H1 (cell line): ENCODE measurements around the gene RRAS. TPM values are rescaled to one million over a fixed set of nuclear protein-coding genes. Genes with fewer than 3 reads are reported as not detected.

Experiments used
- CTCF ChIA-PET: fragments of 300-600 bp; sonication (Branson Sonifier 250); formaldehyde crosslinking; loops from one replicate; lab custom pipeline; 2021; ENCODE audit not compliant: partially characterized antibody; lab: Charles Lee
- POLR2A ChIA-PET: fragments of 300-600 bp; sonication (Branson Sonifier 250); formaldehyde crosslinking; loops from one replicate; lab custom pipeline; 2021; ENCODE audit warnings: inconsistent platforms; ENCODE audit not compliant: partially characterized antibody; lab: Charles Lee
- DNase-seq, 2 experiments: peaks; one replicate each; pipeline versions ENCODE4 v3.0.0 to v3.0.0-alpha.2; 2010 to 2022; ENCODE audit warnings: low spot score in 2 of 2, low read depth in 1 of 2, mixed read lengths in 1 of 2
- FAIRE-seq: peaks from 2 replicates; lab custom pipeline; 2011; peaks lifted over from hg19 to GRCh38; lab: Jason Lieb, UNC
- H2AFZ ChIP-seq: 2 replicates; pipeline ENCODE4 v1.8.1; 2012; ENCODE audit warnings: low read length, inconsistent platforms
- H2AK5ac ChIP-seq: 2 replicates; pipeline ENCODE4 v1.6.1; 2013; ENCODE audit warnings: low read depth, low read length
- H2BK120ac ChIP-seq: replicated peaks from 2 replicates; pipeline ENCODE3; 2013; ENCODE audit warnings: low read depth, low read length, inconsistent platforms
- H2BK12ac ChIP-seq: 2 replicates; pipeline ENCODE4 v1.6.1; 2013; ENCODE audit warnings: low read depth, low read length
- H2BK15ac ChIP-seq: 2 replicates; pipeline ENCODE4 v1.6.1; 2013; ENCODE audit warnings: low read length
- H2BK20ac ChIP-seq: 2 replicates; pipeline ENCODE4 v1.6.1; 2013; ENCODE audit warnings: low read length
- H2BK5ac ChIP-seq: 2 replicates; pipeline ENCODE4 v1.6.1; 2013; ENCODE audit warnings: low read depth, low read length
- H3K14ac ChIP-seq: 2 replicates; pipeline ENCODE4 v1.6.1; 2013; ENCODE audit warnings: inconsistent platforms; ENCODE audit not compliant: insufficient read length
- H3K18ac ChIP-seq: 2 replicates; pipeline ENCODE4 v1.6.1; 2013; ENCODE audit warnings: low read length; ENCODE audit errors: extremely low read depth
- H3K23ac ChIP-seq: 2 replicates; pipeline ENCODE4 v1.6.1; 2013; ENCODE audit warnings: inconsistent platforms; ENCODE audit not compliant: insufficient read length
- H3K23me2 ChIP-seq: 2 replicates; pipeline ENCODE4 v1.6.1; 2013; ENCODE audit warnings: low read depth, low read length
- H3K27ac ChIP-seq: 2 replicates; pipeline ENCODE4 v1.6.1; 2011; ENCODE audit warnings: low read depth, low read length, inconsistent platforms
- H3K27me3 ChIP-seq, 4 experiments: replicated peaks in 1 of 4; 1 replicate in 1 of 4; 2 replicates in 3 of 4; pipeline versions ENCODE4 v1.6.1 to v1.8.1; 2011 to 2013; ENCODE audit warnings: low read length in 3 of 4, mild to moderate bottlenecking in 3 of 4, inconsistent platforms in 2 of 4, mixed read lengths in 2 of 4, moderate library complexity in 1 of 4; ENCODE audit not compliant: control insufficient read depth in 3 of 4, insufficient read depth in 3 of 4; ENCODE audit errors: extremely low read depth in 1 of 4
- H3K36me3 ChIP-seq, 4 experiments: 2 replicates each; pipeline versions ENCODE4 v1.6.1 to v1.8.1; 2011 to 2013; ENCODE audit warnings: mild to moderate bottlenecking in 4 of 4, low read length in 3 of 4, moderate library complexity in 2 of 4, control low read depth in 1 of 4, inconsistent platforms in 1 of 4; ENCODE audit not compliant: insufficient read depth in 4 of 4, control insufficient read depth in 2 of 4
- H3K4ac ChIP-seq: replicated peaks from 2 replicates; pipeline ENCODE3; 2013; ENCODE audit warnings: low read length, low read depth, mixed read lengths, inconsistent platforms; ENCODE audit not compliant: insufficient read length
- H3K4me1 ChIP-seq, 4 experiments: replicated peaks in 1 of 4; 1 replicate in 1 of 4; 2 replicates in 3 of 4; pipeline versions ENCODE4 v1.6.1 to v1.8.1; 2011 to 2013; ENCODE audit warnings: low read length in 3 of 4, inconsistent platforms in 2 of 4, mixed read lengths in 1 of 4; ENCODE audit not compliant: insufficient read depth in 4 of 4, control insufficient read depth in 3 of 4
- H3K4me2 ChIP-seq, 2 experiments: 2 replicates each; pipeline versions ENCODE4 v1.6.1 to v1.8.1; 2011 to 2013; ENCODE audit warnings: low read depth in 2 of 2, low read length in 2 of 2, control low read depth in 1 of 2, inconsistent platforms in 1 of 2, mild to moderate bottlenecking in 1 of 2; ENCODE audit not compliant: insufficient read depth in 1 of 2
- H3K4me3 ChIP-seq, 4 experiments: fragments of 200-600, 300-600 bp in 1 of 4; sonication (generic), shearing (Covaris generic), sonication (Bioruptor Twin) in 1 of 4; 2 replicates each; pipeline versions ENCODE4 v1.5.1 to v1.8.1; 2011 to 2016; ENCODE audit warnings: low read length in 4 of 4, low read depth in 3 of 4, control low read depth in 2 of 4, inconsistent platforms in 2 of 4, mild to moderate bottlenecking in 2 of 4, mixed read lengths in 1 of 4, moderate library complexity in 1 of 4; ENCODE audit not compliant: insufficient read depth in 2 of 4; ENCODE audit errors: extremely low read depth in 1 of 4
- H3K56ac ChIP-seq: replicated peaks from 2 replicates; pipeline ENCODE3; 2013; ENCODE audit warnings: low read depth, mild to moderate bottlenecking, mixed read lengths, low read length, inconsistent platforms; ENCODE audit not compliant: insufficient read length
- H3K79me1 ChIP-seq: 2 replicates; pipeline ENCODE4 v1.6.1; 2013; ENCODE audit warnings: low read depth, low read length, control low read depth
- H3K79me2 ChIP-seq, 2 experiments: 2 replicates each; pipeline versions ENCODE4 v1.6.1 to v1.8.1; 2012 to 2013; ENCODE audit warnings: low read length in 2 of 2, mild to moderate bottlenecking in 2 of 2, inconsistent platforms in 1 of 2; ENCODE audit not compliant: insufficient read depth in 2 of 2, control insufficient read depth in 1 of 2
- H3K9ac ChIP-seq, 4 experiments: replicated peaks in 1 of 4; 1 replicate in 1 of 4; 2 replicates in 3 of 4; pipeline versions ENCODE4 v1.6.1 to v1.8.1; 2011 to 2013; ENCODE audit warnings: low read depth in 3 of 4, low read length in 3 of 4, control low read depth in 2 of 4, mild to moderate bottlenecking in 2 of 4, moderate library complexity in 2 of 4, inconsistent platforms in 1 of 4; ENCODE audit errors: extremely low read depth in 1 of 4
- H3K9me3 ChIP-seq, 2 experiments: 2 replicates each; pipeline versions ENCODE4 v1.6.1 to v1.8.1; 2012 to 2013; ENCODE audit warnings: mild to moderate bottlenecking in 2 of 2, moderate library complexity in 2 of 2, control low read depth in 1 of 2, inconsistent platforms in 1 of 2, low read depth in 1 of 2, low read length in 1 of 2, mixed read lengths in 1 of 2; ENCODE audit not compliant: insufficient read depth in 2 of 2
- H4K20me1 ChIP-seq, 2 experiments: replicated peaks in 1 of 2; 2 replicates each; pipeline versions ENCODE3 to v1.8.1; 2011 to 2013; ENCODE audit warnings: inconsistent platforms in 2 of 2, low read length in 2 of 2, mild to moderate bottlenecking in 1 of 2; ENCODE audit not compliant: insufficient read depth in 2 of 2, control insufficient read depth in 1 of 2
- H4K5ac ChIP-seq: 2 replicates; pipeline ENCODE4 v1.6.1; 2013; ENCODE audit warnings: low read length, low read depth, mixed read lengths, inconsistent platforms; ENCODE audit not compliant: insufficient read length
- H4K8ac ChIP-seq: 2 replicates; pipeline ENCODE4 v1.8.0; 2013; ENCODE audit warnings: mild to moderate bottlenecking, moderate library complexity, low read length, inconsistent platforms; ENCODE audit not compliant: insufficient read depth; ENCODE audit errors: extremely low read depth
- H4K91ac ChIP-seq: replicated peaks from 2 replicates; pipeline ENCODE3; 2013; ENCODE audit warnings: low read length, mixed read lengths, inconsistent platforms; ENCODE audit not compliant: insufficient read length
- ASH2L ChIP-seq: fragments of 200-600, 300-600 bp; sonication (generic); IDR thresholded peaks from one replicate; pipeline ENCODE4 v1.7.1; 2017; ENCODE audit warnings: low read length
- BCL11A ChIP-seq, 2 experiments: IDR thresholded peaks; one replicate each; pipeline ENCODE4 v1.6.1; 2011; ENCODE audit warnings: low read depth in 2 of 2, low read length in 2 of 2, mild to moderate bottlenecking in 2 of 2
- CBX8 ChIP-seq: fragments of 300-800, 300-1000 bp; sonication (generic); IDR thresholded peaks from 2 replicates; pipeline ENCODE4 v1.7.1; 2016; ENCODE audit warnings: low read depth, low read length, borderline replicate concordance
- E2F6 ChIP-seq: IDR thresholded peaks from 2 replicates; pipeline ENCODE4 v1.6.1; 2012; ENCODE audit warnings: inconsistent platforms
- EP300 ChIP-seq, 2 experiments: IDR thresholded peaks; 1 replicate in 1 of 2; 2 replicates in 1 of 2; pipeline ENCODE4 v1.6.1; 2011 to 2012; ENCODE audit warnings: low read depth in 2 of 2, low read length in 2 of 2, mild to moderate bottlenecking in 2 of 2, borderline replicate concordance in 1 of 2, inconsistent platforms in 1 of 2, moderate library complexity in 1 of 2
- EZH2 ChIP-seq: fragments of 200-600 bp; sonication (generic); IDR thresholded peaks from 2 replicates; pipeline ENCODE4 v1.7.1; 2012; ENCODE audit warnings: low read depth, mild to moderate bottlenecking, moderate library complexity, low read length, inconsistent platforms; ENCODE audit not compliant: severe bottlenecking
- MAX ChIP-seq: IDR thresholded peaks from 2 replicates; pipeline ENCODE4 v1.6.1; 2012; ENCODE audit warnings: inconsistent platforms
- RBBP5 ChIP-seq: IDR thresholded peaks from 2 replicates; pipeline ENCODE4 v1.7.1; 2012; ENCODE audit warnings: low read depth, mild to moderate bottlenecking, inconsistent platforms, low read length, moderate library complexity, borderline replicate concordance
- ZNF274 ChIP-seq: IDR thresholded peaks from 2 replicates; pipeline ENCODE4 v1.7.0; 2012; ENCODE audit warnings: low read length, borderline replicate concordance; ENCODE audit errors: extremely low read depth
- WGBS, 2 experiments: shearing (Covaris generic) in 1 of 2; methylation state at CpG; one replicate each; pipeline versions ENCODE4 v1.1.6 to v1.1.7; 2013 to 2015; ENCODE audit warnings: low lambda C conversion rate in 2 of 2, mixed read lengths in 2 of 2, inconsistent platforms in 1 of 2, low coverage in 1 of 2, missing lambda C conversion rate in 1 of 2; ENCODE audit not compliant: insufficient replicate concordance in 2 of 2, insufficient coverage in 1 of 2, insufficient read length in 1 of 2; ENCODE audit errors: extremely low coverage in 1 of 2, missing lambda C conversion rate in 1 of 2; 5-methylcytosine and 5-hydroxymethylcytosine counted together
- polyA plus RNA-seq, 7 experiments: library from polyadenylated mRNA; depleted of rRNA in 3 of 7; stranded (reverse) in 5 of 7; unstranded in 2 of 7; fragments of >200 nt in 5 of 7; fragments of 200-250 nt in 2 of 7; gene quantifications; 1 replicate in 5 of 7; 2 replicates in 1 of 7; 4 replicates in 1 of 7; pipeline versions ENCODE4 v1.2.1 to v1.2.3, GENCODE V29; 2011 to 2013; ENCODE audit warnings: missing spikeins in 2 of 7, mixed read lengths in 2 of 7
- total RNA-seq: library from RNA; stranded (reverse); fragmentation: NEBNext Ultra II Directional; extraction: Animal tissue kit (Norgen Biotek cat#: 25700); gene quantifications from 2 replicates; pipeline ENCODE4 v1.2.1, GENCODE V29; 2021

The RRAS gene
- total and polyA plus RNA-seq, 2 of the 8 experiments (the other 6 are each of a cell fraction or from before 2014, with no cell fraction given): 17.7 to 49.1 TPM

GRCh38 chr19:49605605-49606004 is 34.3 kb downstream of the RRAS start:
- Histone ChIP-seq H3K9ac (no peak overlapping the region), H4K20me1 (peaks cover 8 to 19% of the 10 kb centered on the region in 2 experiments), H2AFZ (no peak overlapping the region), H3K56ac (no peak overlapping the region), H3K27me3 (no peaks in the 10 kb centered on the region), H2BK20ac (no peak overlapping the region), H3K4me2 (no peak overlapping the region), H3K79me2 (peaks cover 4 to 81% of the 10 kb centered on the region in 2 experiments; a peak in 2 of 4 replicates), H2AK5ac (no peak overlapping the region), H3K14ac (no peak overlapping the region), H3K4me3 (no peak overlapping the region), H3K4ac (no peak overlapping the region), H3K36me3 (peaks cover 14 to 80% (median 44%) of the 10 kb centered on the region in 4 experiments), H4K5ac (no peak overlapping the region), H3K9me3 (no peaks in the 10 kb centered on the region), H3K79me1 (peaks cover 3% of the 10 kb centered on the region), H4K91ac (no peak overlapping the region), H3K23me2 (no peaks in the 10 kb centered on the region), H4K8ac (no peak overlapping the region), H3K18ac (no peak overlapping the region), H2BK12ac (no peak overlapping the region), H2BK15ac (no peak overlapping the region), H3K27ac (no peak overlapping the region), H3K23ac (no peak overlapping the region), H2BK120ac (no peak overlapping the region), H2BK5ac (no peak overlapping the region), H3K4me1 (no peaks in the 10 kb centered on the region)
- WGBS, 2 experiments: 89% methylated on average over 7 of the region's 7 CpGs; no CpG with 5 or more reads in 1 of the 2 experiments
- FAIRE-seq (no peak), DNase-seq (no peak)
- POLR2A ChIA-PET: interaction anchor here (37.8 to 50.7 kb wide), 2 partner anchors 4 to 19 kb away, joined by 840 read pairs; partner anchors contain the start of genes PRR12, RRAS and SCAF1
- CTCF ChIA-PET: interaction anchor here (1.3 to 1.4 kb wide), 2 partner anchors 8 to 304 kb away, joined by 3 read pairs; no protein-coding TSS in a partner anchor
- TF ChIP-seq RBBP5: no peak
- no peak for TF ChIP-seq CBX8
- TF ChIP-seq ASH2L: no peak
- no peak for TF ChIP-seq EP300 (IDR thresholded peaks at IDR 0.05; ENCODE audit: borderline replicate concordance in 1 of 2, low read depth in 2 of 2, low read length in 2 of 2)
- no peak for TF ChIP-seq MAX
- TF ChIP-seq E2F6: no peak
- no peak for TF ChIP-seq EZH2
- TF ChIP-seq ZNF274: no peak
- TF ChIP-seq BCL11A (IDR thresholded peaks at IDR 0.05; ENCODE audit: low read depth in 2 of 2, low read length in 2 of 2): no peak
